OCI-LY3 (cell line): Measurements from ENCODE around the gene SLC22A8.

Experiments used
- H2AFZ ChIP-seq: fragments of 200-600, 300-600 bp; shearing (Covaris generic); 2 replicates; pipeline ENCODE4 v1.6.0; 2014; ENCODE audit warnings: antibody characterized with exemption, low read depth, low read length
- H3K27ac ChIP-seq: fragments of 200-600, 300-600 bp; sonication (generic); 2 replicates; pipeline ENCODE4 v1.5.1; 2014; ENCODE audit warnings: mild to moderate bottlenecking, low read length, moderate library complexity, mixed read lengths
- H3K27me3 ChIP-seq: fragments of 200-600, 300-600 bp; sonication (generic); 2 replicates; pipeline ENCODE4 v1.6.1; 2014; ENCODE audit warnings: low read depth, low read length, mixed read lengths
- H3K36me3 ChIP-seq: fragments of 200-600, 300-600 bp; sonication (generic); replicated peaks from 2 replicates; pipeline ENCODE3; 2014; ENCODE audit warnings: low read depth, low read length, mixed read lengths
- H3K4me1 ChIP-seq: fragments of 300-600, 200-600 bp; sonication (generic); 2 replicates; pipeline ENCODE4 v1.6.1; 2014; ENCODE audit warnings: low read length, mixed read lengths
- H3K4me2 ChIP-seq: fragments of 200-600, 300-600 bp; sonication (generic); 2 replicates; pipeline ENCODE4 v1.6.1; 2014; ENCODE audit warnings: low read length, mixed read lengths
- H3K4me3 ChIP-seq: fragments of 300-600, 200-600 bp; sonication (generic); 2 replicates; pipeline ENCODE4 v1.5.1; 2014; ENCODE audit warnings: antibody characterized with exemption, mild to moderate bottlenecking, low read length, moderate library complexity
- H3K79me2 ChIP-seq: fragments of 300-600, 200-600 bp; shearing (Covaris generic); 2 replicates; pipeline ENCODE4 v1.6.1; 2014; ENCODE audit warnings: mild to moderate bottlenecking, low read length, mixed read lengths
- H3K9ac ChIP-seq: fragments of 300-600, 200-600 bp; shearing (Covaris generic); 2 replicates; pipeline ENCODE4 v1.6.0; 2014; ENCODE audit warnings: mild to moderate bottlenecking, low read length, moderate library complexity
- H3K9me3 ChIP-seq: fragments of 200-600, 300-600 bp; shearing (Covaris generic); 2 replicates; pipeline ENCODE4 v1.6.1; 2014; ENCODE audit warnings: low read length, mixed read lengths; ENCODE audit not compliant: insufficient read depth
- H4K20me1 ChIP-seq: fragments of 200-600, 300-600 bp; sonication (generic); 2 replicates; pipeline ENCODE4 v1.6.1; 2016; ENCODE audit warnings: low read length, mixed read lengths; ENCODE audit not compliant: insufficient read depth
- EZH2phosphoT487 ChIP-seq: fragments of 200-600 bp; shearing (Covaris generic); IDR thresholded peaks from 2 replicates; pipeline ENCODE4 v1.6.1; 2018; ENCODE audit warnings: antibody characterized with exemption, mixed run types, low read depth
- TF ChIP-seq, protein P1 (sequence below): fragments of 200-600, 300-600 bp; sonication (generic); IDR thresholded peaks from 2 replicates; pipeline ENCODE4 v1.5.1; 2014; ENCODE audit warnings: antibody characterized with exemption, low read length, low read depth

SLC22A8 gene

DNA sequence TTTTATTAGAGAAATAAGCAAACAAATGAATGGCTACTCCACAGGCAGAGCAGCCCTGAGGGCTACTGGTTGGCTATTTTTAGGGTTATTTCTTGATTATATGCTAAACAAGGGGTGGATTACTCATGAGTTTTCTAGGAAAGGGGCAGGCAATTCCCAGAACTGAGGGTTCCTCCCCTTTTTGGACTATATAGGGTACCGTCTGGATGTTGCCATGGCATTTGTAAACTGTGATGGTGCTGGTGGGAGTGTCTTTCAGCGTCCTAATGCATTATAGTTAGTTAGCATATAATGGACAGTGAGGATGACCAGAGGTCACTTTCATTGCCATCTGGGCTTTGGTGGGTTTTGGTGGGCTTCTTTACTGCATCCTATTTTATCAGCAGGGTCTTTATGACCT lies 50.1 kb downstream of the SLC22A8 start:
- H3K27ac ChIP-seq, result no peak overlapping the region
- H3K79me2 ChIP-seq, result no peaks in the 10 kb centered on the region
- no peaks in the 10 kb centered on the region for H3K36me3 ChIP-seq
- H3K9me3 ChIP-seq, result no peaks in the 10 kb centered on the region
- H4K20me1 ChIP-seq, result no peaks in the 10 kb centered on the region
- H3K4me3 ChIP-seq, result no peak overlapping the region
- H2AFZ ChIP-seq, result no peak overlapping the region
- H3K4me2 ChIP-seq, result no peak overlapping the region
- H3K27me3 ChIP-seq, result peaks cover 25% of the 10 kb centered on the region; the same call in 1 of the 2 replicates
- no peak for TF ChIP-seq EZH2phosphoT487
- TF ChIP-seq, protein P1, sequence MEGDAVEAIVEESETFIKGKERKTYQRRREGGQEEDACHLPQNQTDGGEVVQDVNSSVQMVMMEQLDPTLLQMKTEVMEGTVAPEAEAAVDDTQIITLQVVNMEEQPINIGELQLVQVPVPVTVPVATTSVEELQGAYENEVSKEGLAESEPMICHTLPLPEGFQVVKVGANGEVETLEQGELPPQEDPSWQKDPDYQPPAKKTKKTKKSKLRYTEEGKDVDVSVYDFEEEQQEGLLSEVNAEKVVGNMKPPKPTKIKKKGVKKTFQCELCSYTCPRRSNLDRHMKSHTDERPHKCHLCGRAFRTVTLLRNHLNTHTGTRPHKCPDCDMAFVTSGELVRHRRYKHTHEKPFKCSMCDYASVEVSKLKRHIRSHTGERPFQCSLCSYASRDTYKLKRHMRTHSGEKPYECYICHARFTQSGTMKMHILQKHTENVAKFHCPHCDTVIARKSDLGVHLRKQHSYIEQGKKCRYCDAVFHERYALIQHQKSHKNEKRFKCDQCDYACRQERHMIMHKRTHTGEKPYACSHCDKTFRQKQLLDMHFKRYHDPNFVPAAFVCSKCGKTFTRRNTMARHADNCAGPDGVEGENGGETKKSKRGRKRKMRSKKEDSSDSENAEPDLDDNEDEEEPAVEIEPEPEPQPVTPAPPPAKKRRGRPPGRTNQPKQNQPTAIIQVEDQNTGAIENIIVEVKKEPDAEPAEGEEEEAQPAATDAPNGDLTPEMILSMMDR, result no peak
- H3K9ac ChIP-seq, result no peak overlapping the region
- no peaks in the 10 kb centered on the region for H3K4me1 ChIP-seq

GRCh38 chr11:62962391-62962790 lies 53.2 kb downstream of the SLC22A8 start:
- peaks cover 9% of the 10 kb centered on the region; the same call in 1 of the 2 replicates for H3K27me3 ChIP-seq
- no peak overlapping the region for H3K4me3 ChIP-seq
- H3K4me2 ChIP-seq, result no peak overlapping the region
- no peaks in the 10 kb centered on the region for H4K20me1 ChIP-seq
- H3K9ac ChIP-seq, result no peak overlapping the region
- TF ChIP-seq EZH2phosphoT487, result no peak
- TF ChIP-seq, protein P1, result no peak
- H2AFZ ChIP-seq, result no peak overlapping the region
- no peaks in the 10 kb centered on the region for H3K79me2 ChIP-seq
- H3K36me3 ChIP-seq, result no peaks in the 10 kb centered on the region
- no peaks in the 10 kb centered on the region for H3K4me1 ChIP-seq
- no peak overlapping the region for H3K27ac ChIP-seq
- no peaks in the 10 kb centered on the region for H3K9me3 ChIP-seq

DNA sequence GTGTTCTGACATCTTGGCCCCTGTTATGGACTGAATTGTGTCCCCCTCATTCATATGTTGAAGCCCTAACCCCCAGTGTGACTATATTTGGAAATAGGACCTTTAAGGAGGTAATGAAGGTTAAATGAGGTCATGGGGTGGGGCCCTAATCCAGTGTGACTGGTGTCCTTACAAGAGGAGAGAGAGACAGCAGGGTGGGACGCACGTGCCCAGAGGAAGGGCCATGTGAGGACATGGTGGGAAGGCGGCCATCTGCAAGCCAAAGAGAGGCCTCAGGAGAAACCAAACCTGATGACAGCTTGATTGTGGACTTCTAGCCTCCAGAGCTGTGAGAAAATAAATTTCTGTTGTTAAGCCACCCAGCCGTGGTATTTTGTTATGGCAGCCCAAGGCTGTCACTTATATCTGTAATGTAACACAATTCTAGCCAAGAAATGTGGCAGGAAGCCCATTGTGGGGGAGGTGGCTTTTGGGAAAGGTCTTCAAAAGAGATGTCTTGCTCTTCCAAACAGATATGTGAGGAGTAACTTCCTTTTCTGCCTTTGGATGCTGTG lies 54.5 kb downstream of the SLC22A8 start:
- no peak overlapping the region for H3K4me2 ChIP-seq
- H3K4me3 ChIP-seq, result no peak overlapping the region
- H3K27ac ChIP-seq, result no peak overlapping the region
- H3K4me1 ChIP-seq, result no peaks in the 10 kb centered on the region
- no peaks in the 10 kb centered on the region for H4K20me1 ChIP-seq
- peaks cover 2% of the 10 kb centered on the region; the same call in 1 of the 2 replicates for H3K27me3 ChIP-seq
- H2AFZ ChIP-seq, result no peak overlapping the region
- H3K9ac ChIP-seq, result no peak overlapping the region
- TF ChIP-seq, protein P1, result no peak
- TF ChIP-seq EZH2phosphoT487, result no peak
- no peaks in the 10 kb centered on the region for H3K36me3 ChIP-seq
- no peaks in the 10 kb centered on the region for H3K9me3 ChIP-seq
- H3K79me2 ChIP-seq, result no peaks in the 10 kb centered on the region

DNA sequence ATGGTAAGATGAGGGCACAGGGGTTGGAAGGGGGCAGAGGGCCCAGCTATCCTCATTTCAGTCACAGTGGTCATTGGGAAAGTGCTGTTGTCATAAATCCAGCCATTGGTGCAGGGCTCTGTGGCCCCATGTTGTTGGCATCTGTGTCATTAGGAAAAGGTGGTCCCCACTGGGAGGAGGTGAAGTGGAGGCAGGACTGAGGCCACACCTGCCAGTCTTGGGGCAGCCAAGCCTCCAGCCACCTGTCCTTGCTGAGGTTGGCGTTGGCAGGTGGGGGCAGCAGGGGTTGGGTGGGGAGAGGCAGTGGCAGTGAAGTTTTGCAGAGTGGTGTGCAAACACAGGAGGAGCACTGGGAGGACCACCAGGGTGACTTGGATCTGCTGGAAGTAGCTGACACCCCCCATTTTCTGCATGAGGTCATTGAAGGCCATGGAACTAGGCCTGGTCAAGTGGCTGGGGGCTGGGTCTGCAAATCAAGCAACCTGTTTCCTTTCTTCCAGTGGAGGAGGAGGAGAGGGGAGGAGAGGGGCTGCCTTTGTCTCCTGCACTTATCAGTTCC lies 56.1 kb downstream of the SLC22A8 start:
- Histone ChIP-seq H3K27me3 (no peaks in the 10 kb centered on the region; the same call in 1 of the 2 replicates), H3K36me3 (no peaks in the 10 kb centered on the region), H4K20me1 (no peaks in the 10 kb centered on the region), H3K4me2 (no peak overlapping the region), H3K4me3 (no peak overlapping the region), H3K9ac (no peak overlapping the region), H3K27ac (no peak overlapping the region), H2AFZ (no peak overlapping the region), H3K79me2 (no peaks in the 10 kb centered on the region), H3K9me3 (no peaks in the 10 kb centered on the region), H3K4me1 (no peaks in the 10 kb centered on the region)
- TF ChIP-seq, protein P1, result no peak
- no peak for TF ChIP-seq EZH2phosphoT487
